ENCODE results near the gene LRRC45. TPM values are rescaled to one million over a fixed set of nuclear protein-coding genes. Genes with fewer than 3 reads are reported as not detected.

Gene LRRC45
- total RNA-seq, 1 experiment from 2014 or later = 40.1 TPM

DNA sequence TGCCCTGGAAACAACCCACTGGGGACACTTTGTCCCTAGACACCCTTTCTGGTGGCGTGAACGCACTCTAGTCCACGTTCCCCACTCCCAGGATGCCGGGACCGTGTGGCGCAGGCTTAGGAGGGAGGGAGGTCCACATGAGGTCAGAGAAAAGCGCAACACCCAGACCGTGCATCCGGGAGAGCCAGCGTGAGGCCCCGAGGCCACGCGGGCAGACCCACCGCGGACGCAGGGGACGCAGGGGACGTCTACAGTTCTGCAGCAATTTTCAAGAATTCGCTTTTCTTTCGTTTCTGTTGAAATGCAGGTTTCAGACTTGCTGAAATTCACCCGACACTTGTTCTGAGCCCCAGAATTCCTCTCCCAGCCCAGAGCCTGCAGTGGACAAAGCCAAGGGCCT is 23.8 kb downstream of the LRRC45 start:
- CTCF ChIA-PET = no interaction called here

More for the DNA sequence above, 23.8 kb downstream of the LRRC45 start:
- H3K4me1 ChIP-seq (ENCODE audit: control insufficient read depth in 1 of 2, insufficient read depth in 2 of 2, low read length in 2 of 2) = peaks cover 6 to 10% of the 10 kb centered on the region in 2 experiments; a peak in 3 of 4 replicates
- no TSS peak for BruUV-seq (replicated peaks)
- H2AFZ ChIP-seq (ENCODE audit: low read depth, low read length, poor library complexity, severe bottlenecking) = no peak overlapping the region
- H3K27me3 ChIP-seq (ENCODE audit: insufficient read depth, low read length) = no peaks in the 10 kb centered on the region
- TF ChIP-seq SP1 (IDR thresholded peaks at IDR 0.05; ENCODE audit: low read depth) (no peak), TCF7L2 (IDR thresholded peaks at IDR 0.05; ENCODE audit: borderline replicate concordance, extremely low read depth, insufficient read depth, insufficient read length) (no peak), ATF3 (IDR thresholded peaks at IDR 0.05) (no peak), ZNF274 (IDR thresholded peaks at IDR 0.05; ENCODE audit: low read depth, low read length) (no peak), CEBPB (IDR thresholded peaks at IDR 0.05; ENCODE audit: low read depth) (no peak), POLR2A (IDR thresholded peaks at IDR 0.05; ENCODE audit: borderline replicate concordance, extremely low read depth, insufficient read depth, insufficient read length) (no peak), SRF (IDR thresholded peaks at IDR 0.05; ENCODE audit: low read depth) (no peak), CBX3 (IDR thresholded peaks at IDR 0.05; ENCODE audit: low read depth) (no peak), RAD21 (IDR thresholded peaks at IDR 0.05; ENCODE audit: low read depth) (no peak), EZH2phosphoT487 (IDR thresholded peaks at IDR 0.05; ENCODE audit: borderline replicate concordance) (no peak), SIN3A (IDR thresholded peaks at IDR 0.05; ENCODE audit: low read depth) (no peak), EZH2 (IDR thresholded peaks at IDR 0.05) (no peak), REST (IDR thresholded peaks at IDR 0.05; ENCODE audit: low read depth) (no peak), ELF1 (IDR thresholded peaks at IDR 0.05; ENCODE audit: borderline replicate concordance, low read depth) (no peak), EGR1 (IDR thresholded peaks at IDR 0.05; ENCODE audit: low read depth) (no peak), JUND (IDR thresholded peaks at IDR 0.05) (no peak)
- TF ChIP-seq, protein P1, sequence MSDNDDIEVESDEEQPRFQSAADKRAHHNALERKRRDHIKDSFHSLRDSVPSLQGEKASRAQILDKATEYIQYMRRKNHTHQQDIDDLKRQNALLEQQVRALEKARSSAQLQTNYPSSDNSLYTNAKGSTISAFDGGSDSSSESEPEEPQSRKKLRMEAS (IDR thresholded peaks at IDR 0.05) = no peak
- TF ChIP-seq, protein P2, sequence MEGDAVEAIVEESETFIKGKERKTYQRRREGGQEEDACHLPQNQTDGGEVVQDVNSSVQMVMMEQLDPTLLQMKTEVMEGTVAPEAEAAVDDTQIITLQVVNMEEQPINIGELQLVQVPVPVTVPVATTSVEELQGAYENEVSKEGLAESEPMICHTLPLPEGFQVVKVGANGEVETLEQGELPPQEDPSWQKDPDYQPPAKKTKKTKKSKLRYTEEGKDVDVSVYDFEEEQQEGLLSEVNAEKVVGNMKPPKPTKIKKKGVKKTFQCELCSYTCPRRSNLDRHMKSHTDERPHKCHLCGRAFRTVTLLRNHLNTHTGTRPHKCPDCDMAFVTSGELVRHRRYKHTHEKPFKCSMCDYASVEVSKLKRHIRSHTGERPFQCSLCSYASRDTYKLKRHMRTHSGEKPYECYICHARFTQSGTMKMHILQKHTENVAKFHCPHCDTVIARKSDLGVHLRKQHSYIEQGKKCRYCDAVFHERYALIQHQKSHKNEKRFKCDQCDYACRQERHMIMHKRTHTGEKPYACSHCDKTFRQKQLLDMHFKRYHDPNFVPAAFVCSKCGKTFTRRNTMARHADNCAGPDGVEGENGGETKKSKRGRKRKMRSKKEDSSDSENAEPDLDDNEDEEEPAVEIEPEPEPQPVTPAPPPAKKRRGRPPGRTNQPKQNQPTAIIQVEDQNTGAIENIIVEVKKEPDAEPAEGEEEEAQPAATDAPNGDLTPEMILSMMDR (IDR thresholded peaks at IDR 0.05 in 2 of 3, conservative IDR thresholded peaks at IDR 0.05 in 1 of 3; ENCODE audit: borderline replicate concordance in 1 of 3, insufficient read depth in 1 of 3, low read depth in 2 of 3, low read length in 2 of 3) = no peak
- H3K9ac ChIP-seq (ENCODE audit: low read length) = no peak overlapping the region
- ChIA-PET POLR2A (no interaction called here), RAD21 (ENCODE audit: low non-redundant PET in 1 of 2, low total read pairs in 2 of 2, uncharacterized antibody in 2 of 2, unreplicated experiment in 2 of 2) (no interaction called here)
- no peaks in the 10 kb centered on the region for H4K20me1 ChIP-seq (ENCODE audit: insufficient read depth)
- H3K4me2 ChIP-seq (ENCODE audit: low read length) = no peak overlapping the region
- no peak overlapping the region for H3K4me3 ChIP-seq (replicated peaks in 1 of 2; ENCODE audit: low read depth in 1 of 2, low read length in 2 of 2)
- no peak overlapping the region for H3K27ac ChIP-seq (ENCODE audit: low read depth, low read length)
- no peaks in the 10 kb centered on the region for H3K9me3 ChIP-seq (ENCODE audit: control insufficient read depth in 1 of 2, insufficient read depth in 1 of 2, low read depth in 1 of 2, low read length in 2 of 2)
- ATAC-seq = no peak
- H3K36me3 ChIP-seq (ENCODE audit: control insufficient read depth in 1 of 2, insufficient read depth in 2 of 2, low read length in 2 of 2) = peaks cover 7 to 19% of the 10 kb centered on the region in 2 experiments; a peak in 2 of 4 replicates
- peaks cover 14% of the 10 kb centered on the region; the same call in 1 of the 2 replicates for H3K79me2 ChIP-seq (ENCODE audit: insufficient read depth, low read length)
- no peak for DNase-seq (ENCODE audit: low read depth, low spot score)
- no peaks in the 10 kb centered on the region for H3K9me2 ChIP-seq (ENCODE audit: insufficient read depth)
- intact Hi-C loops (cut with micrococcal nuclease) = no loop called here
